SK-N-SH (cell line): Measurements from ENCODE around the gene MAST4.

Source experiments
- CTCF ChIP-seq: fragments of 200-600 bp; sonication (generic); IDR thresholded peaks from 2 replicates; pipeline ENCODE4 v1.6.1; 2017; ENCODE audit warnings: antibody characterized with exemption, mild to moderate bottlenecking, moderate library complexity
- GABPA ChIP-seq: IDR thresholded peaks from 2 replicates; pipeline ENCODE4 v1.4.0; 2012; ENCODE audit warnings: low read depth, mild to moderate bottlenecking
- JUND ChIP-seq: IDR thresholded peaks from 2 replicates; pipeline ENCODE4 v1.4.0; 2012
- POLR2AphosphoS5 ChIP-seq: IDR thresholded peaks from 2 replicates; pipeline ENCODE4 v1.6.1; 2012; ENCODE audit warnings: low read depth, low read length
- RCOR1 ChIP-seq: fragments of 150-350 bp; IDR thresholded peaks from 2 replicates; pipeline ENCODE4 v1.6.1; 2017; ENCODE audit warnings: antibody characterized with exemption, low read length
- REST ChIP-seq: IDR thresholded peaks from 2 replicates; pipeline ENCODE4 v1.6.1; 2012; ENCODE audit warnings: mild to moderate bottlenecking, low read depth, low read length, moderate library complexity
- RFX5 ChIP-seq: IDR thresholded peaks from 2 replicates; pipeline ENCODE4 v1.6.1; 2012; ENCODE audit warnings: mild to moderate bottlenecking, improper control_type of control experiment, low read length
- RXRA ChIP-seq: IDR thresholded peaks from 2 replicates; pipeline ENCODE4 v1.4.0; 2012; ENCODE audit warnings: low read depth, mild to moderate bottlenecking, borderline replicate concordance
- SMC3 ChIP-seq: IDR thresholded peaks from 2 replicates; pipeline ENCODE4 v1.6.1; 2012; ENCODE audit warnings: low read depth, low read length, improper control_type of control experiment
- YY1 ChIP-seq: IDR thresholded peaks from 2 replicates; pipeline ENCODE4 v1.4.0; 2012; ENCODE audit warnings: low read depth, mild to moderate bottlenecking

- TF ChIP-seq CTCF (no peak), RXRA (no peak), SMC3 (no peak), RCOR1 (no peak), GABPA (no peak), RFX5 (no peak), POLR2AphosphoS5 (no peak), YY1 (no peak), REST (no peak), JUND (no peak)
Observed at GRCh38 chr5:67090040-67090439, 493.8 kb downstream of the MAST4 start.
